SK-N-SH treated with all-trans-retinoic acid at 6 μM for 48 hours (cell line): ENCODE results near the gene TAF11L3.
"Not testable (repeated sequence)": the region's sequence is repeated elsewhere in the genome, so short reads cannot be mapped to it uniquely, and the experiment has no call there.

Source experiments
- ATAC-seq: fragments of 200-7000 bp; cut with Tn5 transposase; 3 replicates; pipeline ENCODE4 v1.9.1; 2020; ENCODE audit warnings: mild to moderate bottlenecking, moderate library complexity
- ARNTL ChIP-seq: fragments of 450-650 bp; formaldehyde crosslinking; IDR thresholded peaks from 2 replicates; pipeline ENCODE4 v1.5.0; 2020; ENCODE audit warnings: low read depth, mild to moderate bottlenecking, moderate library complexity, borderline replicate concordance
- BACH2 ChIP-seq: fragments of 250-450 bp; sonication (Bioruptor Pico); IDR thresholded peaks from 2 replicates; pipeline ENCODE4 v1.9.0; 2021; ENCODE audit warnings: mild to moderate bottlenecking, borderline replicate concordance
- CREB5 ChIP-seq: fragments of 250-450 bp; sonication (Bioruptor Pico); IDR thresholded peaks from 2 replicates; pipeline ENCODE4 v1.5.1; 2020; ENCODE audit warnings: low read depth, mild to moderate bottlenecking, moderate library complexity
- CSDC2 ChIP-seq: fragments of 250-450 bp; sonication (Bioruptor Pico); IDR thresholded peaks from 2 replicates; pipeline ENCODE4 v1.5.0; 2020; ENCODE audit warnings: mild to moderate bottlenecking, moderate library complexity
- CSRNP3 ChIP-seq: fragments of 250-450 bp; sonication (Bioruptor Pico); IDR thresholded peaks from 2 replicates; pipeline ENCODE4 v1.5.1; 2021; ENCODE audit warnings: mild to moderate bottlenecking, moderate library complexity
- ESRRG ChIP-seq: fragments of 250-450 bp; sonication (Bioruptor Pico); IDR thresholded peaks from 2 replicates; pipeline ENCODE4 v1.6.1; 2021; ENCODE audit warnings: mild to moderate bottlenecking
- GLIS3 ChIP-seq: fragments of 250-450 bp; sonication (Bioruptor Pico); IDR thresholded peaks from 2 replicates; pipeline ENCODE4 v1.5.0; 2020; ENCODE audit warnings: mild to moderate bottlenecking, moderate library complexity
- ISL1 ChIP-seq: fragments of 250-450 bp; sonication (Bioruptor Pico); IDR thresholded peaks from 2 replicates; pipeline ENCODE4 v2.1.2; 2022; ENCODE audit warnings: mild to moderate bottlenecking, moderate library complexity
- OSR1 ChIP-seq: fragments of 250-450 bp; sonication (Bioruptor Pico); IDR thresholded peaks from 2 replicates; pipeline ENCODE4 v1.8.0; 2022; ENCODE audit warnings: moderate library complexity, mild to moderate bottlenecking, inconsistent platforms
- POU6F1 ChIP-seq: fragments of 250-450 bp; sonication (Bioruptor Pico); IDR thresholded peaks from 2 replicates; pipeline ENCODE4 v1.8.0; 2021; ENCODE audit warnings: low read depth, mild to moderate bottlenecking, moderate library complexity, borderline replicate concordance
- RARB ChIP-seq: fragments of 250-450 bp; sonication (Bioruptor Pico); IDR thresholded peaks from 2 replicates; pipeline ENCODE4 v1.8.0; 2021; ENCODE audit warnings: mild to moderate bottlenecking, moderate library complexity
- SNAI2 ChIP-seq: fragments of 250-450 bp; sonication (Bioruptor Pico); IDR thresholded peaks from 2 replicates; pipeline ENCODE4 v1.5.0; 2020; ENCODE audit warnings: mild to moderate bottlenecking, moderate library complexity
- TCF4 ChIP-seq: fragments of 250-450 bp; sonication (Bioruptor Pico); IDR thresholded peaks from 2 replicates; pipeline ENCODE4 v1.8.0; 2021; ENCODE audit warnings: mild to moderate bottlenecking, moderate library complexity, borderline replicate concordance
- TOX ChIP-seq: fragments of 250-450 bp; sonication (Bioruptor Pico); IDR thresholded peaks from 2 replicates; pipeline ENCODE4 v1.8.0; 2021; ENCODE audit warnings: mild to moderate bottlenecking, moderate library complexity, borderline replicate concordance
- ZNF565 ChIP-seq: fragments of 450-650 bp; formaldehyde crosslinking; conservative IDR thresholded peaks from 2 replicates; pipeline ENCODE4 v1.5.0; 2020; ENCODE audit warnings: low read depth, mild to moderate bottlenecking, moderate library complexity
- ZNF70 ChIP-seq: fragments of 450-650 bp; formaldehyde crosslinking; IDR thresholded peaks from 2 replicates; pipeline ENCODE4 v1.5.0; 2020; ENCODE audit warnings: mild to moderate bottlenecking, moderate library complexity
- ZNF8 ChIP-seq: fragments of 450-650 bp; formaldehyde crosslinking; IDR thresholded peaks from 2 replicates; pipeline ENCODE4 v1.5.0; 2020; ENCODE audit warnings: mild to moderate bottlenecking, moderate library complexity

TAF11L3 gene

GRCh38 chr5:17511775-17512325, 6.3 kb upstream of the TAF11L3 start:
- no peak for ATAC-seq
- TF ChIP-seq CSDC2 (no peak), ARNTL (CRISPR knock-in tag) (no peak), BACH2 (no peak), TCF4 (CRISPR knock-in tag) (no peak), OSR1 (CRISPR knock-in tag) (no peak), ZNF565 (CRISPR knock-in tag) (no peak), GLIS3 (CRISPR knock-in tag) (no peak), POU6F1 (CRISPR knock-in tag) (no peak), ZNF8 (CRISPR knock-in tag) (no peak), ESRRG (no peak), ZNF70 (no peak), SNAI2 (CRISPR knock-in tag) (no peak), CREB5 (CRISPR knock-in tag) (no peak), ISL1 (CRISPR knock-in tag) (no peak), RARB (no peak), CSRNP3 (CRISPR knock-in tag) (no peak), TOX (CRISPR knock-in tag) (no peak)
- TF ChIP-seq, all 23 proteins: peak for 0

- ATAC-seq: not testable (repeated sequence)
Observed at GRCh38 chr5:17517526-17517925, 641 bp upstream of the TAF11L3 start.

- not testable (repeated sequence) for ATAC-seq
Observed at GRCh38 chr5:17519508-17519907, 1.3 kb downstream of the TAF11L3 start.

- not testable (repeated sequence) for ATAC-seq
Observed at GRCh38 chr5:17521501-17521900, 3.3 kb downstream of the TAF11L3 start, which contains the start of gene TAF11L4. TAF11L4 (plus strand) TSS chr5:17521801.

- ATAC-seq: not testable (repeated sequence)
Observed at GRCh38 chr5:17524935-17525334, 6.8 kb downstream of the TAF11L3 start, which contains the start of gene TAF11L5. TAF11L5 (plus strand) TSS chr5:17525235.

GRCh38 chr5:17526504-17526903, 8.3 kb downstream of the TAF11L3 start:
- not testable (repeated sequence) for ATAC-seq

GRCh38 chr5:17528369-17528768, 10.2 kb downstream of the TAF11L3 start, which contains the start of gene TAF11L6:
TAF11L6 (plus strand) TSS chr5:17528669.
- not testable (repeated sequence) for ATAC-seq
